GM12878 (cell line): ENCODE data around the gene TRIM56. TPM values are rescaled to one million over a fixed set of nuclear protein-coding genes. Genes with fewer than 3 reads are reported as not detected.

Experiments used
- ATAC-seq: fragments of 200-7000 bp; cut with Tn5 transposase; 3 replicates; pipeline ENCODE4 v1.9.1; 2020; ENCODE audit warnings: mild to moderate bottlenecking, moderate library complexity
- BruUV-seq: library from RNA; stranded (reverse); fragments of 400-500 nt; replicated peaks from 2 replicates; lab custom pipeline; 2021; lab: Mats Ljungman, UMichigan
- CTCF ChIA-PET: fragments of 300-600 bp; sonication (Branson Sonifier 250); formaldehyde crosslinking; extraction: SDS; loops from one replicate; lab custom pipeline; 2021; ENCODE audit warnings: inconsistent platforms; lab: Yijun Ruan, JAX
- POLR2A ChIA-PET: fragments of 350-600 bp; formaldehyde crosslinking; extraction: SDS; loops from one replicate; lab custom pipeline; 2021; ENCODE audit warnings: inconsistent platforms; lab: Charles Lee
- RAD21 ChIA-PET: fragments of 300-600 bp; sonication (Branson Sonifier 250); formaldehyde crosslinking; loops from one replicate; lab custom pipeline; 2023; ENCODE audit warnings: antibody characterized with exemption; ENCODE audit not compliant: unreplicated experiment; lab: Charles Lee
- SMC1A ChIA-PET: fragments of 300-600 bp; sonication (Branson Sonifier 250); formaldehyde crosslinking; loops from one replicate; lab custom pipeline; 2023; ENCODE audit not compliant: unreplicated experiment, uncharacterized antibody; lab: Charles Lee
- DNase-seq: peaks from one replicate; pipeline ENCODE4 v3.0.0-alpha.2; 2011; ENCODE audit warnings: low read depth, low spot score
- FAIRE-seq: peaks from 3 replicates; lab custom pipeline; 2011; peaks lifted over from hg19 to GRCh38; lab: Jason Lieb, UNC
- H2AFZ ChIP-seq: 2 replicates; pipeline ENCODE4 v1.6.0; 2011; ENCODE audit warnings: low read depth, low read length, control low read depth; ENCODE audit not compliant: control insufficient read depth
- H3K27ac ChIP-seq: 2 replicates; pipeline ENCODE4 v1.5.1; 2011; ENCODE audit warnings: control low read depth; ENCODE audit not compliant: control insufficient read depth, insufficient read depth
- H3K27me3 ChIP-seq, 2 experiments: replicated peaks in 1 of 2; 2 replicates each; pipeline versions ENCODE4 v1.6.0 to v1.6.1; 2011; ENCODE audit warnings: low read length in 1 of 2; ENCODE audit not compliant: control insufficient read depth in 2 of 2, insufficient read depth in 2 of 2
- H3K36me3 ChIP-seq, 2 experiments: 2 replicates each; pipeline ENCODE4 v1.5.1; 2011; ENCODE audit warnings: low read length in 1 of 2; ENCODE audit not compliant: control insufficient read depth in 2 of 2, insufficient read depth in 2 of 2
- H3K4me1 ChIP-seq: 2 replicates; pipeline ENCODE4 v1.6.1; 2011; ENCODE audit warnings: mild to moderate bottlenecking, low read length, moderate library complexity, mixed read lengths; ENCODE audit not compliant: control insufficient read depth, insufficient read depth
- H3K4me2 ChIP-seq: 2 replicates; pipeline ENCODE4 v1.6.0; 2011; ENCODE audit warnings: control low read depth; ENCODE audit not compliant: control insufficient read depth, insufficient read depth
- H3K4me3 ChIP-seq: fragments of 200-600 bp; sonication (generic); 2 replicates; pipeline ENCODE4 v1.5.1; 2016
- H3K79me2 ChIP-seq: 2 replicates; pipeline ENCODE4 v1.6.0; 2011; ENCODE audit warnings: low read length; ENCODE audit not compliant: control insufficient read depth, insufficient read depth
- H3K9ac ChIP-seq: 2 replicates; pipeline ENCODE4 v1.8.0; 2011; ENCODE audit warnings: low read length, control low read depth, mixed read lengths; ENCODE audit not compliant: control insufficient read depth, insufficient read depth
- H3K9me3 ChIP-seq: replicated peaks from 3 replicates; pipeline ENCODE4 v1.5.1; 2011; ENCODE audit warnings: mild to moderate bottlenecking, low read length; ENCODE audit not compliant: control insufficient read depth, insufficient read depth
- H4K20me1 ChIP-seq: 2 replicates; pipeline ENCODE4 v1.6.0; 2011; ENCODE audit not compliant: control insufficient read depth, insufficient read depth
- ATF7 ChIP-seq: fragments of 450-650 bp; IDR thresholded peaks from 2 replicates; pipeline ENCODE4 v1.6.1; 2016; ENCODE audit warnings: low read depth, mild to moderate bottlenecking
- JUNB ChIP-seq: IDR thresholded peaks from 2 replicates; pipeline ENCODE4 v1.6.1; 2016; ENCODE audit warnings: antibody characterized with exemption, mild to moderate bottlenecking
- NFYB ChIP-seq: IDR thresholded peaks from 2 replicates; pipeline ENCODE4 v1.6.1; 2011; ENCODE audit warnings: low read depth, mild to moderate bottlenecking, low read length, improper control_type of control experiment, moderate library complexity; ENCODE audit not compliant: insufficient read depth
- RAD51 ChIP-seq: fragments of 450-650 bp; IDR thresholded peaks from 2 replicates; pipeline ENCODE4 v1.6.1; 2016; ENCODE audit warnings: moderate library complexity, mild to moderate bottlenecking, inconsistent platforms
- RB1 ChIP-seq: fragments of 450-650 bp; formaldehyde crosslinking; IDR thresholded peaks from 2 replicates; pipeline ENCODE4 v1.6.1; 2017; ENCODE audit warnings: mild to moderate bottlenecking, borderline replicate concordance
- SIN3A ChIP-seq: IDR thresholded peaks from 2 replicates; pipeline ENCODE4 v1.6.1; 2012; ENCODE audit warnings: low read depth, low read length, improper control_type of control experiment
- SMAD1 ChIP-seq: fragments of 450-650 bp; IDR thresholded peaks from 2 replicates; pipeline ENCODE4 v1.6.1; 2018; ENCODE audit warnings: mild to moderate bottlenecking, low read depth; ENCODE audit not compliant: partially characterized antibody
- SP1 ChIP-seq: IDR thresholded peaks from one replicate; pipeline ENCODE4 v1.6.1; 2011; ENCODE audit warnings: low read depth, low read length
- STAT1 ChIP-seq: fragments of 450-650 bp; conservative IDR thresholded peaks from 2 replicates; pipeline ENCODE4 v1.6.1; 2014; ENCODE audit warnings: antibody characterized with exemption, mild to moderate bottlenecking
- ZNF24 ChIP-seq: fragments of 450-650 bp; IDR thresholded peaks from 2 replicates; pipeline ENCODE4 v1.6.1; 2017; ENCODE audit warnings: antibody characterized with exemption, mild to moderate bottlenecking
- WGBS: methylation state at CpG from one replicate; pipeline ENCODE4 v1.1.6; 2016; ENCODE audit warnings: low lambda C conversion rate; ENCODE audit not compliant: insufficient replicate concordance, insufficient coverage; ENCODE audit errors: missing lambda C conversion rate; 5-methylcytosine and 5-hydroxymethylcytosine counted together
- in situ Hi-C: fragments of 300-500 bp; cut with MboI; formaldehyde crosslinking; loops from 9 replicates; pipeline ENCODE4 v1.14.3; 2018; ENCODE audit warnings: mixed read lengths
- intact Hi-C: fragments of 100-400 bp; cut with micrococcal nuclease; formaldehyde crosslinking; loops from one replicate; pipeline ENCODE4 v1.14.2; 2022; ENCODE audit not compliant: unreplicated experiment
- polyA plus RNA-seq, 11 experiments: library from polyadenylated mRNA; depleted of rRNA in 4 of 11; unstranded in 6 of 11; stranded (reverse) in 5 of 11; fragments of >200 nt; fragmentation: Nextera tagmentation in 4 of 11; fragmentation: Illumina TruSeq in 1 of 11; extraction: Ambion mirVana in 4 of 11; extraction: Trizol in 1 of 11; gene quantifications; 1 replicate in 1 of 11; 2 replicates in 10 of 11; pipeline versions ENCODE4 v1.2.1 to v1.2.3, GENCODE V29; 2011 to 2016; ENCODE audit warnings: inconsistent platforms in 2 of 11, missing spikeins in 2 of 11, low read depth in 1 of 11
- total RNA-seq, 4 experiments: library from RNA; depleted of rRNA in 3 of 4; stranded (reverse); fragments of >200 nt in 3 of 4; fragmentation: Illumina TruSeq in 1 of 4; extraction: Trizol in 1 of 4; gene quantifications; 2 replicates each; pipeline versions ENCODE4 v1.2.1 to v1.2.3, GENCODE V29; 2013 to 2021
- TF ChIP-seq, protein P1 (sequence below): IDR thresholded peaks from 2 replicates; pipeline ENCODE4 v1.6.1; 2011; ENCODE audit warnings: borderline replicate concordance, low read depth, mild to moderate bottlenecking, moderate library complexity, mixed read lengths, low read length; ENCODE audit not compliant: insufficient read depth; ENCODE audit errors: extremely low read length
- TF ChIP-seq, protein P2 (sequence below): fragments of 450-650 bp; IDR thresholded peaks from 2 replicates; pipeline ENCODE4 v1.6.1; 2016; ENCODE audit warnings: mild to moderate bottlenecking

The TRIM56 gene
- total and polyA plus RNA-seq, 10 of the 15 experiments (the other 5 are each of a cell fraction or from before 2014, with no cell fraction given): 3.2 to 37.5 (median 11.8) TPM

DNA sequence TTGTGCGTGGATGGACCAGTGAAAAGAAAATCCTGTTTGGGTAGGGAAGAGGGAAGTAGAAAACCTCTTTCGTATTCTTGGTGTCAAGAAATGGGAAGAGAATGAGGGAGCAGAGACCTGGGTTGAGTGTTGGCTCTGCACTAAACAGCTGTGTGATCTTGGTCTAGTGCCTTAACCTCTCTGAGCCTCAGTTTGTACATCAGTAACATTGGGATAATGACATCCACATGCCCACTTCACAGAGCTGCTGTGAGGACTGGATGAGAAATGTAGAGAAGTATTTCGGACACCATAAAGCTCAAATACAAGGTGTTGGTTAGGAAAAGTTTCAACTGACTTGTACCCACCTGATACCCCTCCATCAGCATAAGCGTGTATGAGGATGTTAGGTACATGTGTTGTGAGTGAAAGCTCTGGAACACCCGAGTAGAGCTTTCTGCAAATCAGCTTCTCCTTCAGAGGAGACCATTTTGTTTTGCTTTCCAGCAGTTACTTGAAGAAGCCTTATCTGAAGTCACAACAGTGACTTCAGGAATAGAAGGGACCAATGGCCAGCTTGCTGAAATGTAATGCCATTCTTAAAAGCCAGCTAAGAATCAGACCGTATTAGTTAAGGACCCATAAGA is 11.2 kb downstream of the TRIM56 start:
- POLR2A ChIA-PET: no interaction called here
- CTCF ChIA-PET: interaction anchor here (0.8 to 1.4 kb wide), 9 partner anchors 11 to 186 kb away, joined by 3 to 7 read pairs (median 4); no protein-coding TSS in a partner anchor
- intact Hi-C loops (loop anchor here (5.0 kb wide), 1 partner anchor 96 kb away; no protein-coding TSS in a partner anchor), in situ Hi-C loops (no loop called here)
- Histone ChIP-seq H3K4me1 (no peaks in the 10 kb centered on the region), H3K4me2 (no peak overlapping the region), H2AFZ (no peak overlapping the region), H3K27me3 (no peaks in the 10 kb centered on the region), H3K79me2 (no peaks in the 10 kb centered on the region), H3K9me3 (no peaks in the 10 kb centered on the region), H4K20me1 (0 out of 2 replicates have a peak, but pooled peaks cover 3% of the 10 kb centered on the region), H3K4me3 (no peak overlapping the region), H3K36me3 (no peaks in the 10 kb centered on the region)
- BruUV-seq: no TSS peak
- WGBS: 57% methylated on average over 6 of the region's 6 CpGs
- DNase-seq (no peak), FAIRE-seq (peak; percentile 52), ATAC-seq (no peak)
- SMC1A ChIA-PET: interaction anchor here (0.7 to 1.7 kb wide), 5 partner anchors 11 to 48 kb away, joined by 3 to 5 read pairs (median 4); partner anchors contain the start of gene TRIM56
- TF ChIP-seq, protein P1, sequence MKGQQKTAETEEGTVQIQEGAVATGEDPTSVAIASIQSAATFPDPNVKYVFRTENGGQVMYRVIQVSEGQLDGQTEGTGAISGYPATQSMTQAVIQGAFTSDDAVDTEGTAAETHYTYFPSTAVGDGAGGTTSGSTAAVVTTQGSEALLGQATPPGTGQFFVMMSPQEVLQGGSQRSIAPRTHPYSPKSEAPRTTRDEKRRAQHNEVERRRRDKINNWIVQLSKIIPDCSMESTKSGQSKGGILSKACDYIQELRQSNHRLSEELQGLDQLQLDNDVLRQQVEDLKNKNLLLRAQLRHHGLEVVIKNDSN: no peak
- TF ChIP-seq ATF7 (no peak), STAT1 (no peak), NFYB (no peak), JUNB (no peak), ZNF24 (no peak), RAD51 (no peak), SP1 (no peak), RB1 (no peak), SMAD1 (no peak), SIN3A (no peak)
- TF ChIP-seq, protein P2, sequence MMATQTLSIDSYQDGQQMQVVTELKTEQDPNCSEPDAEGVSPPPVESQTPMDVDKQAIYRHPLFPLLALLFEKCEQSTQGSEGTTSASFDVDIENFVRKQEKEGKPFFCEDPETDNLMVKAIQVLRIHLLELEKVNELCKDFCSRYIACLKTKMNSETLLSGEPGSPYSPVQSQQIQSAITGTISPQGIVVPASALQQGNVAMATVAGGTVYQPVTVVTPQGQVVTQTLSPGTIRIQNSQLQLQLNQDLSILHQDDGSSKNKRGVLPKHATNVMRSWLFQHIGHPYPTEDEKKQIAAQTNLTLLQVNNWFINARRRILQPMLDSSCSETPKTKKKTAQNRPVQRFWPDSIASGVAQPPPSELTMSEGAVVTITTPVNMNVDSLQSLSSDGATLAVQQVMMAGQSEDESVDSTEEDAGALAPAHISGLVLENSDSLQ: no peak
- TF ChIP-seq, all 136 proteins: peak for 0
- H3K9ac ChIP-seq: no peak overlapping the region
- RAD21 ChIA-PET: interaction anchor here (0.8 to 1.3 kb wide), 3 partner anchors 11 to 41 kb away, joined by 3 to 4 read pairs (median 3); partner anchors contain the start of gene TRIM56
- no peak overlapping the region for H3K27ac ChIP-seq
